Activated CD4-positive, alpha-beta T cell treated with anti-CD3 and anti-CD28 coated beads, Interleukin-2, Interleukin-4, amounts not matched to agents 100 ng/mL and 50 ng/mL, durations not matched to agents 16 hours and 8 hours (primary cell): ENCODE data around the gene SRGAP2C.
"Not testable (repeated sequence)": the region's sequence is repeated elsewhere in the genome, so short reads cannot be mapped to it uniquely, and the experiment has no call there.

Experiments used
- DNase-seq: peaks from one replicate; pipeline ENCODE4 v3.0.0-alpha.2; 2020; ENCODE audit warnings: low spot score

SRGAP2C gene

DNA sequence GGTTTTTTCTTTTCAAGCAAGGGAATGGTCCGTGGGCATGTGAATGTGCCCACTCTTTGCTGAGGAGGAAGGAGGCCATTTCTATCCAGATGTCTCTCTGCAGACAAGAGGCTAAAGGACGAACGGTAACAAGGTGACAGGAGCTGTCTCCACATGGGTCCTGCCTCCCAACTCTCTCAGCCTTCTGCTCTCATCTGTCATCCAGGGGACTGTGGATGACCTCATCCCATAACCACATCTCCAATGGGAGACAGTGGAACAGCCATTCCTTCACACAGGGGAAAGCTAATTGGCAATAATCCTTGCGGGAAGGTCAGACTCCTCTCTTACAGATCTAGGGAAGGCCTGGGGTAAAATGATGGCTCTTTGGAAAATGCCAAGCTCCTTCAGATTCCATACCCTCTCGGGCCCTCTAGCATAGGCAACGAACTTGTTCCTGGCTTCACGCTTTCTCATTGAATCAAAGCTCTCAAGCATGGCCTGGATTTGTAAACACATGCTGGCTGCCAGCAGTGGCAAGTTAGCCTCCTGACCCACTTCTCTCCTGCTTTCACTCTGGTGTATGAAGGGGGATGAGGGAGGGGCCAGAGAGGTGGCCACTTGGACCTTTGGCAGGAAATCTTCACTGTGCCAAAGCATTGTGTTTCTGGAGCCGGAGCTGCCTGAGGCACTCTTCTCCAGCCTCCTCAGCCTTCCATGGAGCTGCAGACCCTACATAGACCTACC, 201.0 kb downstream of the SRGAP2C start:
- DNase-seq, result not testable (repeated sequence)

DNA sequence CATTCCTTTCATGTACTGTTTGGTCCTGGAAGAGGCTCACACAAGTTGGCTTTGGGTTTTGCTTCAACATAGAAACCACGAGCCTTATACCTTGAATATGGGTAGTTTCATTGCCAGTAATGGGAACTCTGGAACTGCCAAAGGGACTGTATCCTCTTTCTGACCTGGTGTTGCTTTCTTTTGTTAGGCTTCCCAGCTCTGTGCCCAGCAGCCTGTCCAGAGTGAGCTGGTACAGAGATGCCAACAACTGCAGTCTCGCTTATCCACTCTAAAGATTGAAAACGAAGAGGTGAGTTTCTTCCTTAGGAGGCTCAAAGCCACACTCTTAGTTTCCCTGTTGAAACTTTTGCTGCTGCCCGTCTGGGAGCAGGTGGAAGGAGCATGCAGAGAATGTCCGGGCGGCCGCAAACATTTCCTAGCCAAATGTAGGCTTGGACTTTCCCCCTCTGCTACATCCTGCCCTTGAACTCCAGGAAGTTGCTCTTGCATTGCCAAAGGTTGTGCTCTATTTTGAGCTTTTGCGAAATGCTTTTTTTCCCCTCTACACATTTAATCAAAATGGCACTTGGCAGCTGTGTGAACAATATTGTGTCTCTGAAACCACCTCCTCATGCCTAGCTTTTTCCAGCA, 201.7 kb downstream of the SRGAP2C start:
- not testable (repeated sequence) for DNase-seq

DNA sequence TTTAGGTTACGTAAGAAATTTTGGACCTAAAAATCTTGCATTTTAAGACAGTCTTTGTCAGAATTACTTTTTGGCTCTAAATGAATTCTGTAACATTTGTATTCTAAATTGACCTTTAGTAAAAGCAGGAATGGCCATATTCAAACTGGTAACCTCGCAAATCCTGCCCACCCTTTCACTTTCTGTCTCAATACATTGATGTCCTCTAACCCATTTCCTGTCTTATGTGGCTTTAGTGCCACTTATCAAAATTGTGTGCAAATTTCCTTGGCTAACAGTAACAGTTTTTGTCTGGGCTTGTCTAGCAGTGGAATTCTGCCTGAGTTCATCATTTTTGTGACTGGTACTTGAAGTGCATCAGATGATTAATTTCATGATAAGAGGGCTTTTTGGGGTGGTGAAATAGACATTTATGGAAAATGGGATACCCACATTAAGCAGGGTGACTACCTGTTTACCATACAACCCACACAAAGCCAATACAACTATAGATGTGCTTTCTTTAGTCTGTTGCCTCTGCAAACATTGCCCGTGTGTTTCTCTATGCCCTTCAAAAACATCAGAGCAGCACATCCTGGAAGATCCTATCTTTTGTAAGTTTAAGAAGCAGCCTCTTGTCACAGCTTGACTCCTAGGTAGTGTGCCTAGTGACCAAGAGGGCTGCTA, 205.3 kb downstream of the SRGAP2C start:
- DNase-seq, result not testable (repeated sequence)

- DNase-seq, result not testable (repeated sequence)
Measured at GRCh38 chr1:121392130-121392529, 207.4 kb downstream of the SRGAP2C start.

DNA sequence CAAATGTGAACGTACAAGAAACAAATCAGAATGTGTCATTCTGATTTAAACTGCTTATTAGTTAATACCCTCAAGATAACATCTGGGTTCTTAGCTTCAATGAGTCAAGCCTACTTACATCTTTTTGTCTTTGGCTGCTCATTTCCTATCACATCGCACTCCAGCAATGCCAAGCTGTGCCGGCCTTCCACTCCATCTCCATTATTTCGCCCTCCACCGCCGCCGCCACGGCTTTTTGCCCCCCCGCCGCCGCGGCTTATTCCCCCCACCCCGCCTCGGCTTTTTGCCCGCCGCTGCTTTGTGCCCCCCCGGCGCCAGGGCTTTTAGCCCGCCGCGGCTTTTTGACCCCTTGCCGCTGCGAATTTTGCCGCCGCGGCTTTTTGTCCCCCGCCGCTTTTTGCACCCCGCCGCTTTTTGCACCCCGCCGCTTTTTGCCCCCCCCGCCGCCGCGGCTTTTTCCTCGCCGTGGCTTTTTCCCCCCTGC, 211.0 kb downstream of the SRGAP2C start:
- not testable (repeated sequence) for DNase-seq

GRCh38 chr1:121396335-121397081, 211.7 kb downstream of the SRGAP2C start:
- DNase-seq, result not testable (repeated sequence)

DNA sequence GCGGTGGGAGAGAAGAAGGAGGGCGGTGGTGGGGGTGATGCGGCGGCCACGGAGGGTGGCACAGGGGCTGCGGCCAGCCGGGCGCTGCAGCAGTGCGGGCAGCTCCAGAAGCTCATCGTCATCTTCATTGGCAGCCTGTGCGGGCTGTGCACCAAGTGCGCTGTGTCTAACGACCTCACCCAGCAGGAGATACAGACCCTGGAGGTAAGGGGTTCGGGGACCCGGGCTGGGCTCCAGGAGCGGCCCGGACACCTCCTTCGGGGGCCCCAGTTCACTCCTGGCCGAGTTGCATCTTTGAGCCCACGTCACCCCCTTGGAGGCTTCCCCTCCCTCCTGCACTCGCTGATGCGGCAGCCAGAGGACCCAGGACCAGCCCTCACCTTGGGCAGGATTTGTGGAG, 212.3 kb downstream of the SRGAP2C start:
- DNase-seq, result not testable (repeated sequence)

DNA sequence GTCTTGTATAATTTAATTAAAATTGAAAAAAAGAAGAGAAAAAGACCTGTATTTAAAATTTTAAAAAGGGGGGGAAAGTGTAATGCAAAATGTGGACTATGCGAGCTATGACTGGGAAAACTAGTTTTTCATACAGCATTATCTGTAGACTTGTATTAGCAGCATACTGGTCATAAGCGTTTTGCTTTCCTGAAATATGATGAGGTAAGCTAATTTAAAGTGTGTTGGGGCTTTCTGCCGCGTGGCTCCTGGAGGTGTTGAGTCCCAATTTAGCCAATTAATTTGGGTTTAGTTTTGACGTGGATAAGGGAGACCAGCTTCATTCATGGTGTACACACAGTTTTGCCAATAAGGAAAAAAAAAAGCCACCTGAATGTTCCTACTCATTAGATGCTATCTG, 214.4 kb downstream of the SRGAP2C start:
- DNase-seq, result not testable (repeated sequence)

GRCh38 chr1:121400108-121400507, 215.3 kb downstream of the SRGAP2C start:
- DNase-seq, result not testable (repeated sequence)

DNA sequence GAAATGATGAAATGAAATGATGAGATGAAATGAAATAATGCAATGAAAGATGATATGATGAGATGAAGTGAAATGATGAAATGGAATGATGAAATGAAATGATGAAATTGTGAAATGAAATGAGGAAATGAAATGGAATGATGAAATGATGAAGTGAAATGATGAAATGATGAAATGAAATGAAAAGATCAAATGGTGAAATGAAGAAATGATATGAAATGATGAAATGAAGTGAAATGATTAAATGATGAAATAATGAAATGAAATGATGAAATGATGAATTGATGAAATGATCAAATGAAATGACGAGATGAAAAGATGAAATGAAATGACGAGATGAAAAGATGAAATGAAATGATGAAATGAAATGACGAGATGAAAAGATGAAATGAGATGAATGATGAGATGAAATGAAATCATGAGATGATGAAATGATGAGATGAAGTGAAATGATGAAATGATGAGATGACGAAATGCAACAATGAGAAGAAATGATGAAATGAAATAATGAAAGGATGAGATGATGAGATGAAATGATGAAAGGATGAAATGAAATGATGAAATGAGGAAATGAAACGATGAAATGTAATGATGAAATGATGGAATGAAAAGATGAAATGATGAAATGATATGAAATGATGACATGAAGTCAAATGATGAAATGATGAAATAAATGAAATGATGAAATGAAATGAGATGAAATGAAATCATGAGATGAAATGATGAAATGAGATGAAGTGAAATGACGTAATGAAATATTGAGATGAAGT, 216.0 kb downstream of the SRGAP2C start:
- DNase-seq, result not testable (repeated sequence)

DNA sequence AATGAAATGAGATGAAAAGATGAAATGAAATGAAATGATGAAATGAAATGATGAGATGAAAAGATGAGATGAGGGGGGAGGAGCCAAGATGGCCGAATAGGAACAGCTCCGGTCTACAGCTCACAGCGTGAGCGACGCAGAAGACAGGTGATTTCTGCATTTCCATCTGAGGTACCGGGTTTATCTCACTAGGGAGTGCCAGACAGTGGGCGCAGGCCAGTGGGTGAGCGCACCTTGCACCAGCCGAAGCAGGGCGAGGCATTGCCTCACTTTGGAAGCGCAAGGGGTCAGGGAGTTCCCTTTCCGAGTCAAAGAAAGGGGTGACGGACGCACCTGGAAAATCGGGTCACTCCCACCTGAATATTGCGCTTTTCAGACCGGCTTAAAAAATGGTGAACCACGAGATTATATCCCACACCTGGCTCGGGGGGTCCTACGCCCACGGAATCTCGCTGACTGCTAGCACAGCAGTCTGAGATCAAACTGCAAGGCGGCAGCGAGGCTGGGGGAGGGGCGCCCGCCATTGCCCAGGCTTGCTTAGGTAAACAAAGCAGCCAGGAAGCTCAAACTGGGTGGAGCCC, 216.7 kb downstream of the SRGAP2C start:
- DNase-seq, result not testable (repeated sequence)

DNA sequence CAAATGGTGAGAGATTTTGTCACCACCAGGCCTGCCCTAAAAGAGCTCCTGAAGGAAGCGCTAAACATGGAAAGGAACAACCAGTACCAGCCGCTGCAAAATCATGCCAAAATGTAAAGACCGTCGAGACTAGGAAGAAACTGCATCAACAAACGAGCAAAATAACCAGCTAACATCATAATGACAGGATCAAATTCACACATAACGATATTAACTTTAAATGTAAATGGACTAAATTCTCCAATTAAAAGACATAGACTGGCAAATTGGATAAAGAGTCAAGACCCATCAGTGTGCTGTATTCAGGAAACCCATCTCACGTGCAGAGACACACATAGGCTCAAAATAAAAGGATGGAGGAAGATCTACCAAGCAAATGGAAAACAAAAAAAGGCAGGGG, 218.5 kb downstream of the SRGAP2C start:
- not testable (repeated sequence) for DNase-seq

DNA sequence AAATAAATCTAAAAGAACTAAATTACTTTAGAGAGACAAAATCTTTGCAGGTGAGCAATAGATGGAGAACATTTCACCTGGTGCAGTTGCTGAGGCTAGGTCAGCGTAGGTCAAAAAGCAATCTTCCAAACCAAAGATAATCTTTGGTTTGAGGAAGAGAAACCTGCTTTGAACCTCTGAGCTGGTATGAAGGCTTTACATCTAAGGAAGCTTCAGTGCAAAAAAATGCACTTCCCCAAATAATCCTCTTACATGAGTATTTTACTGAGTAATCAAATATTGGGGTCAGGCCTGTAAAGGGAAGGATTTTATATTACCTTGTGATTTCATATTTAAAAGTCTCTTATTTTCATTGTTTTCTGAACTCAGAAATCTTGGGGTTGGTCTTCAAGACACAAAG, 223.6 kb downstream of the SRGAP2C start:
- DNase-seq, result no peak

- no peak for DNase-seq
Measured at GRCh38 chr1:121413821-121414220, 229.0 kb downstream of the SRGAP2C start.

DNA sequence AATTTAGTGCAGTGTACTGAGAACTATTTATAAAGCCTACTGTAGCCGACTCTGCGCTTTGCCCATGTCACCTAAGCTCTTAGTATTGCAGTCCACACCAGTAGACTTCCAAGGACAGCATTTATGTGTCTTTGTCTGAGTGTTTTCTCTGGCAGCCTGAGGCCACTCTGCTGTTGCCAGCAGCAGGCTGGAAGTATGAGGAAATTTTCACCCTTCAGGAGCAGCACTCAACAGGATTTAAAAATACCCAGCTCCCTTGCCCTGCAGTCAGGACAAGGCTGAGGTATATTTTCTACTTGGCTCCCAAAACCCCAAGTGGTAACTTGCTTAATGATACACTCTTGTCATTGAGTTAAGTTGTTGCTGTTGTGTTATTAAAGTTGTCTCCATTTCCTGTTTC, 230.1 kb downstream of the SRGAP2C start:
- DNase-seq, result no peak

DNA sequence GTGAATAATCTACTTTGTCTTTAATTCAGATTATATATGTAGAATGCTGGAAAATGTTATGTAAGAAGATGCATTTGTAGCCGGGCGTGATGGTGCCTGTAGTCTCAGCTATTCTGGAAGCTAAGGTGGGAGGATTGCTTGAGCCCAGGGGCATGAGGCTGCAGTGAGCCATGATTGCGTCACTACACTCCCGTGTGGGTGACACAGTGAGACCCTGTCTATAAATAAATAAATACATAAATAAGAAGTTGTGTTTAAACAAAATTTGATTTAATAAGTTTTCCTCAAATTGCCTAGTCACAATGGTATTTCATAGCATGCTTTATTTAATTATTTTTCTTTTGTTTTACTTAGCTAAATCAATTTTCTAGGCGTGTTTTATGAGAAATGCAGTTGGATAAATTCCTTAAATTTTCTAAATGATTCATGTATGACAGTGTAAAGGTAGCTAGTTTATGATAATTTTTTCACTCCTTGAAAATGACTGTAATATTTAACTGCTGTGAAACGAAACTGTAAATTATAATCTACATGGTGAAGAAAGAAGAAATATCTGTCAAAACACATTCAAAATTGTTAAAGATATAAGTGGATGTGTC, 232.6 kb downstream of the SRGAP2C start:
- no peak for DNase-seq

GRCh38 chr1:121418369-121419049, 233.7 kb downstream of the SRGAP2C start:
- DNase-seq, result no peak

- DNase-seq, result not testable (repeated sequence)
Measured at GRCh38 chr1:121419050-121419615, 234.4 kb downstream of the SRGAP2C start.

DNA sequence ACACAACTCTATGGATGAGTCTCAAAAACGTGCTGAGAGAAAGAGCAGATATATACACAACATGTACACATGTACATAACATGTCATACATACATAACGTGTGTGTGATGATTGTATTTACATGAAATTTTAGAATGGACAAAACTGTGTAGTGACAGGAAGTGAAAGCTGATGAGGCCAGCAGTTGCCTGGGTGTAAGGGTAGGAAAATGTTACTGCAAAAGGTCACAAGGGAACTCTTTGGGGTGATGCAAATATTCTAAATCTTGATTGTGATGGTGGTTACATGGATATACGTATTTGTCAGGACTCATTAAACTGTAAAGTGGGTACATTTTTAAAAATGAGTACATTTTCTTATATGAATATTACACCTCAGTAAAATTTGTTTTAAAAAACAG, 236.7 kb downstream of the SRGAP2C start:
- DNase-seq, result not testable (repeated sequence)

GRCh38 chr1:121423956-121424355, 239.2 kb downstream of the SRGAP2C start:
- DNase-seq, result not testable (repeated sequence)
